Mucosa of stomach (tissue), 1 donor: ENCODE data around the gene CCNQ.

ENCODE experiments used
- H3K27me3 ChIP-seq: one replicate; pipeline ENCODE4 v1.7.0; 2013; ENCODE audit warnings: mild to moderate bottlenecking, low read length; ENCODE audit not compliant: control insufficient read depth, insufficient read depth
- H3K36me3 ChIP-seq: one replicate; pipeline ENCODE4 v1.7.0; 2013; ENCODE audit warnings: low read length; ENCODE audit not compliant: control insufficient read depth, insufficient read depth
- H3K4me1 ChIP-seq: one replicate; pipeline ENCODE4 v1.7.0; 2013; ENCODE audit warnings: mild to moderate bottlenecking, low read length; ENCODE audit not compliant: control insufficient read depth, insufficient read depth
- H3K4me3 ChIP-seq: one replicate; pipeline ENCODE4 v1.7.0; 2013; ENCODE audit warnings: low read length
- H3K9ac ChIP-seq: one replicate; pipeline ENCODE4 v1.7.0; 2013; ENCODE audit warnings: mild to moderate bottlenecking, low read length, moderate library complexity
- H3K9me3 ChIP-seq: one replicate; pipeline ENCODE4 v1.7.0; 2013; ENCODE audit warnings: mild to moderate bottlenecking, low read length, moderate library complexity; ENCODE audit not compliant: control insufficient read depth
- donor health status: Pancreatic carcinoma.

The CCNQ gene

GRCh38 chrX:153596981-153597750 lies 1.8 kb downstream of the CCNQ start:
- H3K27me3 ChIP-seq, result no peaks in the 10 kb centered on the region
- no peak overlapping the region for H3K4me3 ChIP-seq
- no peak overlapping the region for H3K9ac ChIP-seq
- no peaks in the 10 kb centered on the region for H3K36me3 ChIP-seq
- no peaks in the 10 kb centered on the region for H3K9me3 ChIP-seq
- no peaks in the 10 kb centered on the region for H3K4me1 ChIP-seq

DNA sequence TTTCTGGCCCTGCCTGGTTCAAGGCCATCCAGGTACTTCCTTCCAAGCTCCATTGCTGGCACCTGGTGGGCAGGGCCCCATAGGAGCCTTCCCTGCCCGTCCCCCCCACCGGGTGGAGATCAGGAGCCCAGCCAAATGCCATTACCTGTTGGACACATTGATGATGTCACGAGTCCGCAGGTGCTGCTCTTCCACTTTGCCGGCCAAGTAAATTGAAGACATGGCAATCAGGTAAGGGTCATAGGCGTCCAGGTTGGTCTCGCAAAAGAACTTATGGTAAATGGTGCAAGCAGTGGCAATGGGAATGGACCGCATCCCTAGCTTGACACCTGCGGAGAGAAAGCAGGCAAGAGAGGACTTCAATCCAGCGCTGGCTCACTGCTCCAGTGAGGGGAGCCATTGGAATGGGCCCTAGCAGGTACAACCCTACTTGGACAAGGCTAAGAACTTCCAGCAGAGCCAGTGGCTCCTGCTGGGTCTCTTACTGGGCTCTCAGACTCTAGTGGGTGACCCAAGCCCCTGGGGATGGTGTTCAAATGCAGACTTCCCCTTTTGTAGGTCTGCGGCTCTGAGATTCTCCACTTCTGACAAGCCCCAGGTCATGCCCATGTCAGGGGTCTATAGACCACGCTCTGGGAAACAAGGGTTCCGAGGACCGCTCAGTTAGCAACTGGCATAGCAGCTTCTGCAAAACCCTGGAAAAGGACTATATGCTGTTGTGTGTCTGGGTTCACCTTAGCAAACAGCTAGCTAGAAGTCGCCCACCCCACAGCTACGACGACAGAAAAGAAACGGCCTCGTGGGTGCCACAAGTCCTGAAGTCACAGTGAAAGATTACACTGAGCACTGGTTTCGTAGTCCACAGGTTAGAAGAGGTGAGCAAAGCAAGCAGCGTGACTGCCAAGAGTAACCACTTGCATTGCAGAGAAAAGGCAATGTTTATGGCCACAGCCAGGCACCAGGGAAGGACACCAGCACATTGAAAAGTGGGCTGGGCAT lies 2.8 kb downstream of the CCNQ start:
- Histone ChIP-seq H3K9me3 (no peaks in the 10 kb centered on the region), H3K4me1 (no peaks in the 10 kb centered on the region), H3K36me3 (no peaks in the 10 kb centered on the region), H3K27me3 (no peaks in the 10 kb centered on the region), H3K4me3 (no peak overlapping the region), H3K9ac (no peak overlapping the region)

DNA sequence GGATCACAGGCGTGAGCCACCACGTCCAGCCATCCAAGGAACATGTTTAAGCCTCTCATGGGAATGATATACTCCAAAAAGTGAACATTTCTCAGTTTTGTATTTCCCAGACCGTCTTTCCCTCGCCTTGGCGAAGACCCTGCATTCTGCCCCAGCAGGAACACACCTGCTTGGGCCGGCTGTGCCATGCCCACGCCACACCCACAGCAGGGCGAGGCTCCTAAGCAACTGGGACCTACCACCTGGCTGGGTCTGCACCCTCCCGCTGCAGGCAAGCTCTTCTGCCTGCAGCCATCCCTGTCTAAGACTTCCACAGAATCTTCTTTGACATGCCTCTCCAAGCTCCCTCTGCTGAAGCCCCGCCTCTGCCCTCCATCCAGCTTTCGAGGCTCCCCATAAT lies 3.6 kb downstream of the CCNQ start:
- no peaks in the 10 kb centered on the region for H3K27me3 ChIP-seq
- no peak overlapping the region for H3K9ac ChIP-seq
- no peaks in the 10 kb centered on the region for H3K36me3 ChIP-seq
- H3K4me3 ChIP-seq, result no peak overlapping the region
- no peaks in the 10 kb centered on the region for H3K4me1 ChIP-seq
- H3K9me3 ChIP-seq, result no peaks in the 10 kb centered on the region

DNA sequence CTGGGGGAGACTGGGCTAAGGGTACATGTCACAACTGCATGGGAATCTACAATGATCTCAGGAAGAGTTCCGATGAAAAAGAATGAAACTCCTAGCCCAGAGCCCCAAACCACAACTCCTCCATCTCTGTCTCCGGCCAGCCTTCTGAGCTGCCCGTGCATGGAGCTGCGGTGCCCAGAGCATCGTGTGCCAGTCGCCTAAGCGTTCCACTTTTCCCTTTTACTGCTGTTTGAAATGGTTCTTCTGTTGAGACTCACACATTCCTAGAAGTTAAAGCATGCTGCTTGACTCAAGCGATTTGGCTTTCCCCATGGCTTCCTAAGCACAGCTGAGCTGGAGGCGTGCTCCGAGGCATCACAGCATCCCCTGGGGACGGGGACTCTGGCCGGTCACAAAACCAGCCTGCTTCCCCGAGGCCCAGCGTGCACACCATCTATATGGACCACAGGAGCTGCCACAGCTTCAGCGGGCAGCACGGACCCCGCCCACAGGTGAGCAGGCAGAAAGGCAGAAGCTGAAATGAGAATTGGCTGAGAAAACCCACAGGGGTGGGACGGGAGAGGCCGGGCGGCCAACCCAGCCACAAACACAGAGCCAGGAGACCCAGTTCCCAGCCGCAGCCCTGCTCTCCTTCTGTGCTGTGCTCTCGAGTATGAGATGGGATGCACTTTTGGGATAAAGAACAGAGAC lies 5.0 kb downstream of the CCNQ start:
- Histone ChIP-seq H3K9ac (no peak overlapping the region), H3K4me3 (no peak overlapping the region), H3K9me3 (no peaks in the 10 kb centered on the region), H3K27me3 (no peaks in the 10 kb centered on the region), H3K4me1 (no peaks in the 10 kb centered on the region), H3K36me3 (no peaks in the 10 kb centered on the region)

GRCh38 chrX:153592966-153593688 lies 5.8 kb downstream of the CCNQ start:
- H3K27me3 ChIP-seq, result no peaks in the 10 kb centered on the region
- H3K4me1 ChIP-seq, result no peaks in the 10 kb centered on the region
- H3K9me3 ChIP-seq, result no peaks in the 10 kb centered on the region
- H3K4me3 ChIP-seq, result no peak overlapping the region
- no peak overlapping the region for H3K9ac ChIP-seq
- no peaks in the 10 kb centered on the region for H3K36me3 ChIP-seq

- Histone ChIP-seq H3K27me3 (no peaks in the 10 kb centered on the region), H3K4me3 (no peak overlapping the region), H3K4me1 (no peaks in the 10 kb centered on the region), H3K36me3 (no peaks in the 10 kb centered on the region), H3K9ac (no peak overlapping the region), H3K9me3 (no peaks in the 10 kb centered on the region)
These were observed 6.7 kb downstream of the CCNQ start for GRCh38 chrX:153592091-153592833.

GRCh38 chrX:153590961-153591956 lies 7.7 kb downstream of the CCNQ start:
- Histone ChIP-seq H3K9me3 (no peaks in the 10 kb centered on the region), H3K4me3 (no peak overlapping the region), H3K4me1 (no peaks in the 10 kb centered on the region), H3K27me3 (no peaks in the 10 kb centered on the region), H3K9ac (no peak overlapping the region), H3K36me3 (no peaks in the 10 kb centered on the region)

GRCh38 chrX:153588782-153589446 lies 10.0 kb downstream of the CCNQ start:
- no peaks in the 10 kb centered on the region for H3K9me3 ChIP-seq
- no peaks in the 10 kb centered on the region for H3K27me3 ChIP-seq
- no peak overlapping the region for H3K4me3 ChIP-seq
- H3K9ac ChIP-seq, result no peak overlapping the region
- H3K36me3 ChIP-seq, result no peaks in the 10 kb centered on the region
- no peaks in the 10 kb centered on the region for H3K4me1 ChIP-seq

GRCh38 chrX:153588021-153588781 lies 10.7 kb downstream of the CCNQ start:
- Histone ChIP-seq H3K9ac (no peak overlapping the region), H3K36me3 (no peaks in the 10 kb centered on the region), H3K9me3 (no peaks in the 10 kb centered on the region), H3K27me3 (no peaks in the 10 kb centered on the region), H3K4me3 (no peak overlapping the region), H3K4me1 (no peaks in the 10 kb centered on the region)
